Large intestine (tissue), 3 donors: ENCODE measurements around the gene DAB1. TPM values are rescaled to one million over a fixed set of nuclear protein-coding genes. Genes with fewer than 3 reads are reported as not detected.

Experiments used
- DNase-seq, 2 donors: peaks; one replicate each; pipeline versions ENCODE4 v3.0.0 to v3.0.0-alpha.2; 2013
- H3K27ac ChIP-seq: one replicate; pipeline ENCODE4 v1.5.1; 2013; ENCODE audit warnings: low read length
- H3K27me3 ChIP-seq: 2 replicates; pipeline ENCODE4 v1.6.1; 2013; ENCODE audit warnings: low read length; ENCODE audit not compliant: control insufficient read depth, insufficient read depth
- H3K36me3 ChIP-seq: 2 replicates; pipeline ENCODE4 v1.6.1; 2013; ENCODE audit warnings: low read length; ENCODE audit not compliant: control insufficient read depth, insufficient read depth
- H3K4me1 ChIP-seq: one replicate; pipeline ENCODE4 v1.6.1; 2013; ENCODE audit warnings: low read length; ENCODE audit not compliant: control insufficient read depth, insufficient read depth
- H3K4me3 ChIP-seq: one replicate; pipeline ENCODE4 v1.5.1; 2013; ENCODE audit warnings: low read length
- H3K9me3 ChIP-seq: one replicate; pipeline ENCODE4 v1.6.1; 2013; ENCODE audit warnings: mild to moderate bottlenecking, low read depth, low read length, moderate library complexity; ENCODE audit not compliant: control insufficient read depth
- WGBS: methylation state at CpG from one replicate; pipeline ENCODE4 v1.1.5; 2013; ENCODE audit warnings: low lambda C conversion rate; ENCODE audit not compliant: insufficient coverage; 5-methylcytosine and 5-hydroxymethylcytosine counted together
- polyA plus RNA-seq: library from polyadenylated mRNA; unstranded; fragments of 120-200 nt; gene quantifications from one replicate; pipeline ENCODE4 v1.2.1, GENCODE V29; 2013

The DAB1 gene
- polyA plus RNA-seq, 1 donor: 63.2 TPM

DNA sequence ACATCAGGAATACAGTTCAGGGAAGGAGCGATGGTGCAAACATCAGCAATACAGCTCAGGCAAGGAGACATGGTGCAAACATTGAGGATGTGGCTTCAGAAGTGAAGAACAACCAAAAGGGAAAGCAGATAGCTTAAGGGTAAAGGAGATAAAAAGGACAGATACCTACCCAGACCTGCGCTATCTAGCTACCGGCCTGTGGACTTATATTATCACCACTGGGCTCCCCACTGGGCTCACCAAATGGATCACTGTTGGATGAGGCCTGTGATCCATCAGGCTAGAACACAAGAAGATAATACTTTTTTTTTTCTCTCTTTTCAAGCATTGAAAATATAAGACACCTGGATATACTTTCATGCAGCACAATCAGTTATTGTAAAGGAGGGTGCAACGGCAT lies 413.3 kb downstream of the DAB1 start:
- H3K4me1 ChIP-seq: no peaks in the 10 kb centered on the region
- no peaks in the 10 kb centered on the region for H3K9me3 ChIP-seq
- no peak overlapping the region for H3K27ac ChIP-seq
- no CpG with 5 or more reads among the region's 4 CpGs for WGBS
- H3K27me3 ChIP-seq: no peaks in the 10 kb centered on the region
- H3K4me3 ChIP-seq: no peak overlapping the region
- H3K36me3 ChIP-seq: peaks cover 18% of the 10 kb centered on the region
- DNase-seq: no peak

DNA sequence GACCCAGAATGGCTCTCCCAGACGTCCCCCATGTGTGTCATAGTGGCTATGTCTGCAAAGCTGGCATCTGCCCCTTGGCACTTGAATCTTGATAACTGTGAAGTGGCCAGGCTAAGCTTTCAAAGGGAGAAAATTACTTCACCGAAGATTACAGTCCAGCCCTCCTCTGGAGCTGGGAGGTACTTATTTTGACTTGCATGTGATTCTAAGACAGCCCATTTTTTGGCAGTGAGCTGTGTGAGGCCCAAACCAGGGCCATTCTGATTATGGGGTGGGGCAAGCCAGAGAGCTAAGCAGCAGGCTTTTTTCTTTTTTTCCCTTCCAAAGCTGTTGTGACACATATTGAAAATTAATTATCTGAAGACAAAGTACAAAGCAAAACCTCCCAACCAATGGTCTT lies 415.9 kb downstream of the DAB1 start:
- H3K27ac ChIP-seq: no peak overlapping the region
- no CpG with 5 or more reads among the region's 2 CpGs for WGBS
- H3K27me3 ChIP-seq: no peaks in the 10 kb centered on the region
- H3K4me3 ChIP-seq: no peak overlapping the region
- no peak for DNase-seq
- no peaks in the 10 kb centered on the region for H3K4me1 ChIP-seq
- H3K9me3 ChIP-seq: no peaks in the 10 kb centered on the region
- H3K36me3 ChIP-seq: peaks cover 19% of the 10 kb centered on the region

DNA sequence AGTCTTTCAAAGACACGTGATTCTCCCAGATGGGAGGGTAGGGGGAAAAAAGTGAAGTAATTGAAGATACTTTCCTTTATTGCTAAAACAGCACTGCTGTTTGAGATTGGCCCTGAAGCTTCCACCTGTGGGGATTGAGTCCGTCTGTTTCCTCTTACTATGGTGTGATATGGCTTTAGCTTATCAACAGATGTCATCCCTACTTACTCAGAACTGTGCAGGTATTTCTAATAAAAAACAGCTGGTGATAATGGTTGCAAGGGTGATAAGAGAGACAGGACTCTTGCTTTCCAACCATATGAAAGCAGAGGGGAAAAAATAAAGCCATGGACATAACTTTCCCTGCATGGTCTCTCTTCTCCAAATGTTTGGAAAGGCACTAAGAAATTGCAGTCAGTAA lies 416.4 kb downstream of the DAB1 start:
- no peak for DNase-seq
- Histone ChIP-seq H3K4me3 (no peak overlapping the region), H3K36me3 (peaks cover 20% of the 10 kb centered on the region), H3K4me1 (no peaks in the 10 kb centered on the region), H3K9me3 (no peaks in the 10 kb centered on the region), H3K27me3 (no peaks in the 10 kb centered on the region), H3K27ac (no peak overlapping the region)
- no CpG with 5 or more reads among the region's 2 CpGs for whole genome bisulfite sequencing

DNA sequence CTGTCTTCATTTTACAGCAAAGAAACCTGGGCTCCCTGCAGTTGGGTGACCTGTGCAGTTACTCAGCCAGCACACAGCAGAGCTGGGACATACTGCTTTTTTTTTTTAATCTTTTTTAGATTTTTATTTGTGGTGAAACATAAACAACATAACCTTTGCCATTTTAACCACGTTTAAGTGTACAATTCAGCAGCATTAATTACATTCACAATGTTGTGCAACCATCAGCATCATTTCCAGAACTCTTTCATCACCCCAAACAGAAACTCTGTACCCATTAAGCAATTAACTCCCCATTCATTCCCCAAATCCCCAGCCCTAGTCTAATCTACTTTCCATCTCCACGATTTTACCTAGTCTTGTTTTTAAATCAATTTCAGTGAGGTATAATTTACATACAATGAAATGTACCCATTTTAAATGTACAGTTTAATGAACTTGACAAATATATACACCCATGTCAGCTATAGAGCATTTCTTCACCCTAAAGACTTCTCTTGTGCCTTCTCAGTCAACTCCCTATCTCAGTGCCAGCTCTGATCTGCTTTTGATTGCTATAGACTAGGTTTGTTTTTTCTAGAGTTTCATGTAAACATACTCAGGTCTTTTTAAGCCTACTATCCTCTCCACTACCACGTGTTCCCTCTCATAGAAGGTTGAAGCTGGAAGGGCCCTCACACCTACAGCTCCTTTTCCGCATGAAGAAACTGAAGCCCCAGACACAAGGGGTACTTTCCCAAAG lies 420.3 kb downstream of the DAB1 start:
- WGBS: 30% methylated on average over 2 of the region's 4 CpGs
- peaks cover 19% of the 10 kb centered on the region for H3K36me3 ChIP-seq
- no peak for DNase-seq

DNA sequence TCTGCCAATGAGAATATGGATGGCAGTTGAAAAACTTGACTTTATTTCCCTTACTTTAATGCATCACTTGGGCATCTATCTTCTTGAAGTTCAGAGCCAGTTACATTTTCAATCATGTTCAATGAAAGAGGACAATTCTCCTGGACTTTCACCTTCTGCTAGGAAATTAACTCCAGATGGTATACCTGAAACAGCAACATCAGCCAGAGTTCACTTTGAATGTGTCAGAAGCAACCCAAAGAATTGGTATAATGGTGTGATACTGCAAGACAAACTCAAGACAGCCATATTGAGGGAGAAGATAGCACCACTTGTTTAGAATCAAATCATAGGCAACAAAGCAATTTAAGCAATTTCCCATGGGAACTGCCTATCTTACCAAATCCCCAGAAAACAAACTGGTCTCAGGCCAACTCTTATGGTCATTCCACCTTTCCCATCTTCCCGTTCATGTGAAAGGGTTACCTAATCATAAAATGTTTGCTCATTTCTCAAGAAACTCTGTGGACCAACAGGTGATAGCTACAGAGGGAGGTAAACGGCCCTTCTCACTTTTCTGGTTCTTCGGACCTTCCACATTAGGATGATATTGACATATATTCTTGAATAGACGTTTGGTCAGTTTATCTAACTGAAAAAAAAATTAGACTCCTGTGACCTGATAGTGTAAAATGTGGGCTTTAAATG lies 428.3 kb downstream of the DAB1 start:
- Histone ChIP-seq H3K9me3 (no peaks in the 10 kb centered on the region), H3K4me3 (no peak overlapping the region), H3K36me3 (peaks cover 9% of the 10 kb centered on the region), H3K4me1 (peaks cover 2% of the 10 kb centered on the region), H3K27ac (no peak overlapping the region), H3K27me3 (no peaks in the 10 kb centered on the region)
- 67% methylated on average over 1 of the region's 4 CpGs for WGBS
- no peak for DNase-seq

More for the DNA sequence above, 420.3 kb downstream of the DAB1 start:
- H3K9me3 ChIP-seq: no peaks in the 10 kb centered on the region
- H3K4me3 ChIP-seq: no peak overlapping the region
- no peaks in the 10 kb centered on the region for H3K27me3 ChIP-seq
- no peak overlapping the region for H3K27ac ChIP-seq
- H3K4me1 ChIP-seq: no peaks in the 10 kb centered on the region

DNA sequence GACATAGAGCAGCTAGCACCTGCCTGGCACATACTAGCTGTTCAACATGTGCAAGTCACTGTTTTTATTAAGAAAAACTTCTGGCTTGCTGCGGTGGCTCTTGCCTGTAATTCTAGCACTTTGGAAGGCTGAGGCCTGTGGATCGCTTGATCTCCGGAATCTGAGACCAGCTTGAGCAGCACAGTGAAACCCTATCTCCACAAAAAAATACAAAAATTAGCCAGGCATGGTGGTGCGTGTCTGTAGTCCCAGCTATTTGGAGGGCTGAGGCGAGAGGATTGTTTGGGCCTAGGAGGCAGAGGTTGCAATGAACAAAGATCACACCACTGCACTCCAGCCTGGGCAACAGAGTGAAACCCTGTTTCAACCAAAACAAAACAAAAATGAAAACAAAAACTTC lies 430.4 kb downstream of the DAB1 start:
- no peaks in the 10 kb centered on the region for H3K9me3 ChIP-seq
- H3K36me3 ChIP-seq: peaks cover 9% of the 10 kb centered on the region
- no peak overlapping the region for H3K27ac ChIP-seq
- no peaks in the 10 kb centered on the region for H3K27me3 ChIP-seq
- DNase-seq: no peak
- no peak overlapping the region for H3K4me3 ChIP-seq
- peaks cover 2% of the 10 kb centered on the region for H3K4me1 ChIP-seq
- WGBS: no CpG with 5 or more reads among the region's 5 CpGs

DNA sequence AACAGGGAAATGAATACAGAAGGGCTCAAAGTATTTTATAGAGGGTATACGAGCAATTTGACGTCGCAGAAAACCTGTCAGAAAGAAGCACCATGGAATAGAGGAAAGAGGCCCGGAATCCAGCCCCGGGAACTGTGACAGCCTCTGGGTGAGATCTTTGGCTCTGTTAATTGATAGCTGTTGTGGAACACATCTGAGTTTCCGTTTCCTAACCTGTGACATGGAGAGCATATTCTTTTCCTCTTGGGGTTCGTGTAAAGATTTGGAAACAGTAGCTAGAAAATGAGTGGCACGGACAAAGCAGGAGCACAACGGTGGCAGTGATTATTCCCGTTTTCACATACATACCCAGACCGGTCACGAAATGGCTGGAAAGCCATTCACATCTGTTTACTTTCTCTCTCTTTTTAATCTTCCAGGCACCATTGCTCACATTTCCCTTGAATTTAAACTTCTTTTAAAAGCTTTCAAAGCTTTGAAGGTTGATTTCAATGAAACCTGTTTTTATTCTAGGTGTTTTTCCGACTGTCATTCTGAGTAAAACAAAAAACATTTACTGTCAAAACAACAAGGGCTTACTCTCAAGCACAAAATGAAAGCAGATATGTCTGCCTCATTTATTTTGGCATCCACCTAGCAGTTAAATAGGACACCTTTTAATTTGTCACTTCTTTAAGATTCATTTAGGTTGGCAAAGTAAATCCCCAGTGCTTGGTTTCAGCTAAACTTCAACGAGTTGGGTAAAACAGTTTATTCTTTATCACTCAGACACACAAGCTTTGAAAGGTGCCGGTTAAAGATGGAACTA lies 431.3 kb downstream of the DAB1 start:
- Histone ChIP-seq H3K36me3 (peaks cover 5% of the 10 kb centered on the region), H3K4me3 (no peak overlapping the region), H3K27ac (no peak overlapping the region), H3K27me3 (no peaks in the 10 kb centered on the region), H3K9me3 (no peaks in the 10 kb centered on the region), H3K4me1 (peaks cover 2% of the 10 kb centered on the region)
- DNase-seq: no peak
- WGBS: 100% methylated on average over 4 of the region's 15 CpGs

DNA sequence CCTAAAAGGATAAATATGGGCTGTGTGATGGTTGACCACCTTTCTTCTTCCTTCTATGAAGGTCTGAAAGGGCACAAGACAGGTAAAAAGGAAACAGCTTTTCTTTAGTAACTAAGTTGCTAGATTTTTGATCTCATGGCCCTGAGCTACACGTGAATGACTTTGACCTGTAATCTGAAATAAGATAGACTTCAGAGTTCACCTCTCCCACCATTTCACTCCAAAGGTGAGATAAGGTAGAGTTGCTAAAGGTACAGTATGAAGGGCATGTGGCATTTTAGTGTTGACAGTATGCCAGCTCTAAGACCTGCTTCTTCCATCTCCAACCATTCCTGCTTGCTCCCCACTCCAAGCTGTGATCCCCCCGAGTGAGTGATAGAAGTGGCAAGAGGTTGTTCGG lies 432.3 kb downstream of the DAB1 start:
- Histone ChIP-seq H3K27me3 (no peaks in the 10 kb centered on the region), H3K36me3 (peaks cover 4% of the 10 kb centered on the region), H3K4me1 (peaks cover 2% of the 10 kb centered on the region), H3K27ac (no peak overlapping the region), H3K9me3 (no peaks in the 10 kb centered on the region), H3K4me3 (no peak overlapping the region)
- no CpG with 5 or more reads among the region's 3 CpGs for WGBS
- DNase-seq: peak; percentile 19 to 63

DNA sequence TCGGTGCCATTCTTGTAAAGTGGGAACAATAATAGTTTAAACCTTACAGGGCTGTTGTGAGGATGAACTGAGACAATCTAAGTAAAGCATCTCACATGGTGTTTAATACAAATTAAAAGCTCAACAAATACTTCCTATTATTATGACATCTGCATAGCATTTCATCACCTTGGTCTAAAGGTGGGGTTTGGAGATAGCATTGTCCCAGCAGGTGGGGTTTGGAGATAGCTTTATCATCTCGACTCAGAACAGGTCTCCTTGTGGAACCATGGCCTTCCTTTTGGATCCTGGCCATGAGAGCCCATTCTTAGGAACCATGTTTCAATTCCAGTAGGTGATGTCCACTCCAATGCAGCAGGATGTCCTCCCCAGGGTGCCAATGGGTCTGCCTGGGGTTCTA lies 437.5 kb downstream of the DAB1 start:
- H3K27me3 ChIP-seq: no peaks in the 10 kb centered on the region
- no CpG with 5 or more reads among the region's 2 CpGs for WGBS
- H3K27ac ChIP-seq: no peak overlapping the region
- no peak overlapping the region for H3K4me3 ChIP-seq
- no peaks in the 10 kb centered on the region for H3K36me3 ChIP-seq
- H3K4me1 ChIP-seq: peaks cover 1% of the 10 kb centered on the region
- no peaks in the 10 kb centered on the region for H3K9me3 ChIP-seq
- no peak for DNase-seq

DNA sequence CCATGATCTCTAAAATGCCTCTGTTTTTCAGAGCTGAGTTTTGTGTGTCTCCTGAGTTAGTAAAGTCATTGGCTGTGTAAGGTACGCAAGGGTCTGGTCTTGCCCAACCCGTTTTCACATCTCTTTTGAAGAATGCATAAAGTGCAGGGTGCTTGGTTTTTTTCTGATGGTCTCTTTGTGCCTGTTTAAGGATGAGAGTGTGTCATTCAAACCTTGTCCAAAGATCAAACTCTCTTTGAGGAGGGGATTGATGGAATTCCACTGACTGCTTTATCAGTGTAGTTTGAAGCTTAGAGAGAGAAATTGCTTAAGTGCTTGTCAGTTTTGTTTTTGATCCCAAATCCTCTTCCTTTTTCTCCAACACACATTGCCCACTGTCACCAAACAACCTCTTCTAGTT lies 438.0 kb downstream of the DAB1 start:
- Histone ChIP-seq H3K4me3 (no peak overlapping the region), H3K4me1 (no peaks in the 10 kb centered on the region), H3K36me3 (no peaks in the 10 kb centered on the region), H3K27ac (no peak overlapping the region), H3K9me3 (no peaks in the 10 kb centered on the region), H3K27me3 (no peaks in the 10 kb centered on the region)
- no peak for DNase-seq
- 92% methylated on average over 2 of the region's 2 CpGs for WGBS
